Fibroblast of the aortic adventitia (primary cell): Measurements from ENCODE around the gene HEPACAM2. TPM values are rescaled to one million over a fixed set of nuclear protein-coding genes. Genes with fewer than 3 reads are reported as not detected.
A peak's percentile ranks its signal among the peaks of the same experiment; 100 is the strongest.

Source experiments
- DNase-seq: peaks from one replicate; pipeline ENCODE4 v3.0.0-alpha.2; 2010; ENCODE audit warnings: low read depth
- H3K4me3 ChIP-seq: 2 replicates; pipeline ENCODE4 v1.5.1; 2011; ENCODE audit warnings: low read depth, mild to moderate bottlenecking, control low read depth, low read length, moderate library complexity
- CTCF ChIP-seq: IDR thresholded peaks from 2 replicates; pipeline ENCODE4 v1.5.1; 2011; ENCODE audit warnings: mild to moderate bottlenecking, low read length, control low read depth, inconsistent platforms; ENCODE audit not compliant: insufficient read depth
- total RNA-seq: library from RNA; depleted of rRNA; stranded (reverse); fragments of >200 nt; gene quantifications from 2 replicates; pipeline ENCODE4 v1.2.3, GENCODE V29; 2012; ENCODE audit warnings: low replicate concordance

The HEPACAM2 gene
- not detected in 2 replicates for total RNA-seq

GRCh38 chr7:93226310-93226709, at the start of gene HEPACAM2:
Gene HEPACAM2, minus strand, starts transcription at chr7:93226469.
- DNase-seq, result no peak

GRCh38 chr7:93265220-93265619, 39.0 kb upstream of the HEPACAM2 start:
- DNase-seq, result no peak
- no peak overlapping the region for H3K4me3 ChIP-seq
- TF ChIP-seq CTCF, result no peak

More at GRCh38 chr7:93226310-93226709, at the start of gene HEPACAM2:
- H3K4me3 ChIP-seq, result no peak within 1 kb of the TSS
- no peak for TF ChIP-seq CTCF

- no peak for TF ChIP-seq CTCF
- no peak for DNase-seq
- no peak overlapping the region for H3K4me3 ChIP-seq
Measured at GRCh38 chr7:93262535-93262934, 36.3 kb upstream of the HEPACAM2 start.

GRCh38 chr7:93258661-93259060, 32.4 kb upstream of the HEPACAM2 start:
- no peak for TF ChIP-seq CTCF
- no peak overlapping the region for H3K4me3 ChIP-seq
- no peak for DNase-seq

GRCh38 chr7:93249491-93250148, 23.4 kb upstream of the HEPACAM2 start:
- no peak for TF ChIP-seq CTCF
- H3K4me3 ChIP-seq, result no peak overlapping the region
- DNase-seq, result peak; percentile 51

GRCh38 chr7:93245525-93246432, 19.5 kb upstream of the HEPACAM2 start:
- TF ChIP-seq CTCF, result peak; percentile 47
- H3K4me3 ChIP-seq, result no peak overlapping the region
- peak; percentile 69 for DNase-seq
